ES-I3 (cell line): ENCODE data around the gene RBM45.

Source experiments
- H3K36me3 ChIP-seq: 2 replicates; pipeline ENCODE4 v1.6.1; 2013; ENCODE audit warnings: mild to moderate bottlenecking, low read length, control low read depth, moderate library complexity; ENCODE audit not compliant: insufficient read depth
- H3K4me1 ChIP-seq: 2 replicates; pipeline ENCODE4 v1.6.1; 2013; ENCODE audit warnings: mild to moderate bottlenecking, control low read depth, low read length; ENCODE audit not compliant: insufficient read depth
- H3K9ac ChIP-seq: 2 replicates; pipeline ENCODE4 v1.6.1; 2013; ENCODE audit warnings: low read depth, mild to moderate bottlenecking, low read length, moderate library complexity
- H3K9me3 ChIP-seq: 2 replicates; pipeline ENCODE4 v1.6.1; 2013; ENCODE audit warnings: mild to moderate bottlenecking, low read length, moderate library complexity; ENCODE audit not compliant: control insufficient read depth, insufficient read depth

RBM45 gene

DNA sequence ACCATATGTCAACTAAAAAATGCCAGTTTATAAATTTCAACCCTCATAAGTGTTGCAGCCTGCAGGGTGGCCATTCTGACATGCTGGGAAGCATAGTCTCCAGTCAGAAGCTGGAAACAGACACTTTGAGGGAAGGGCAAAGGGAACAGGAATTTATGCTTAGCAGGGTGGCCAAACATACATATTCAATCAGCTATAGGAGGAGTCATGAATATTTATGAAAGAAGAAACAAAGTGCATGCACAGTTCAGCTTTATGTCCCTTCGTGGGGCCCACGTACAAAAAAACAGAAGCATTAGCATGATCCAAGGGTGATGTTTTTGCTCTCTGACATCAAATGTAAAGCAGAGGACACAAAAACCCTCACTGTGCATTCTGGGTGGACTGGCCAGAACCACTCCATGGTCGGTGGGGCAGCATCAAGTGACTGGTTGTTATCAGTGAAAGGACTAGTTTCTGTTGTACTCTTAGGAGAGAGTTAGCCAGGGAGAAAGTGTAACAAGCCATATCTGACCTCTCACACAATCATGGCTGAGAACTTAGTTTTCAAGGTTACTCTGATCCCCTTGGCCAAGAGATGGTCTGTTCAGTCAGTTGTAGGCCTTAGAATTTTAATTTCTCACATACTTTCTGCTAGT lies 29.7 kb upstream of the RBM45 start:
- no peaks in the 10 kb centered on the region for H3K36me3 ChIP-seq
- no peaks in the 10 kb centered on the region for H3K4me1 ChIP-seq
- H3K9ac ChIP-seq, result no peak overlapping the region
- H3K9me3 ChIP-seq, result no peaks in the 10 kb centered on the region

DNA sequence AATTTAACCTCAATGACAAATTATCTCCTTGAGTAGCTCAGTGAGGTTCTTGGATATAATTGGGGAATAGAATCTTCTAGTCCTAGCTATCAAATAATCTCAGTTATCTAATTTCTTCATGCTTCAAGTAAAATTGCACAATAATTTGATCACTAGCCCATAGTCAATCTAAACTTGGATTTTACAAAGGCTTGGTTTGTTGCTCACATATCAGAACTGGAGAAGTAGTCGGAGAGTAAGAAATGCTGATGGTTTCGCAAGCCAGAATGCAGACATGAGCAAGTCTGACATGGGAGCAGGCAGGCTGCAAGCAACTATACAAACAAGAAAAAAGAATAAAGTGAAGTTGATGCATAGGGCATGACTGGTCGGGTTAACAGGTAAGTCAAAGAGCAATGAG lies 28.0 kb upstream of the RBM45 start:
- Histone ChIP-seq H3K36me3 (no peaks in the 10 kb centered on the region), H3K9me3 (no peaks in the 10 kb centered on the region), H3K9ac (no peak overlapping the region), H3K4me1 (no peaks in the 10 kb centered on the region)

DNA sequence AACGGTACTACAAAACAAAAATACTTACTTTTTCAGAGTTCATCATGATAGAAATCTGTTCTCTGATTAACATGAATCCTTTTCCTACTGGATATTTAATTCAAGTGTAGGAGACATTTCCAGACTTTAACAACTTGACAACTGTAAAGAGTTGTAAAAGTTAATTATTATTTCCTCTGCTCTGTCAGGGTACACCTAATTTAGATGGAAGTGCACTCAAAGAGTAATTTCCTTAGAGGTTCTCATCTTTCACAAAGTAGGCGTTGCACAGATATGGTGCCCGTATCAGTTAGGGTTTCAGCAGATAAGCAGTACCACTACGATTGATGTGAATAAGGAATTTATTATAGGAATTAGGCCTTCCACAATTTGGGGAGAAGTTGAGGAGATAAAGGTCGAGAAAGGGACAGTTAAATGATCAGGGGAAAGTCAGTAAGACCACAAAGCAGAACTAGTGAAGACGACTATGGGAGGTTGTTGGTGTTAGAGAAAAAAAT lies 23.4 kb upstream of the RBM45 start:
- Histone ChIP-seq H3K9me3 (no peaks in the 10 kb centered on the region), H3K4me1 (no peaks in the 10 kb centered on the region), H3K36me3 (no peaks in the 10 kb centered on the region), H3K9ac (no peak overlapping the region)

DNA sequence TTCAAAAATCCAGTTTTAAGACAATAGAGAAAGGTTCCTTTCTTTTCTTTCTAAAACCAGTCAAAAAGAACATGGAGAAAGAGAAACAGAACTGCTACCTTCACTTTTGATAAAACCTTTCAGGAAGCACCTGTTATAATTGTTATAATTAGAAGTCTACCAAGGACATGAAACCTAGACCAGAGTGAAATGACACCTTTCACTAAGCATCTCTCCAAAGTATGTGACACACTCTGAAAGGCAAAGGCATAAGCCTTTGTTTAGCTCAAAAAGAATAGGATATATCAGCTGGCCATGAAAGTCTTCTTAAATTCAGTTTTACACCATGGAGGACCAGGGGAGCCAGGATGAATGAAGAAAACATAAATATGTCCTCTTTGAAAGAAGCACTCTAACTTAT lies 18.8 kb upstream of the RBM45 start:
- Histone ChIP-seq H3K4me1 (no peaks in the 10 kb centered on the region), H3K36me3 (no peaks in the 10 kb centered on the region), H3K9me3 (no peaks in the 10 kb centered on the region), H3K9ac (no peak overlapping the region)

DNA sequence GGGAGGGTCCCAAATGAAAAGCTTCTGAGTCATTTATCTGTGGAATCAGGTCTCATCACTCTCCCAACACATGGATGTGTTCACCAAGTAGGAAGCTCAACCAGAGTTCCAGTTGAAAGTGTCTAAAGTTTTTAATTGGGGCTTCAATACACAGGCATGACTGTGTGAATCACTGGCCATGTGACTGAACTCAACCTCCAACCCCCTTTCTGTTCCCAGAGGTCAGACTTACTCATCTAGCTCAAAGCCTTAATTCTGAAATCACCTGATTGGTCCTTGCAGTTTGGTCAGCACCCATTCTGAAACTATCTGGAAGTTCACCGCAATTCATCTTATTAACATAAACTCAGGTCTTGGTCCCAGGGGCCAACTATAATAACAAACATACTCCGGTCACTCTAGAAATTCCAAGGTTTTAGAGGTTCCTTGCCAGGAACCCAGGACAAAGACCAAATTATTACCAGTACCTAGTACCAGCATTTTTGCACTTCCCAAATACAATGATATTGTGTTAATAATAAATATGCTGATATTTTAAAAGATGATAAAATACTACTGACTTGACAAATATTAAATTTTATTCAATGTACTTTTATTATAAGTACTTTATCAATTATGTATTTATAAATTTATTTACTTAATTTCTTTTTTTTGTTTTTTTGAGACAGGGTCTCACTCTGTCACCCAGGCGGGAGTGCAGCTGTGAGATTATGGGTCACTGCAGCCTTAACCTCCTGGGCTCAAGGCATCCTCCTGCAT lies 10.7 kb upstream of the RBM45 start:
- no peaks in the 10 kb centered on the region for H3K36me3 ChIP-seq
- H3K4me1 ChIP-seq, result no peaks in the 10 kb centered on the region

DNA sequence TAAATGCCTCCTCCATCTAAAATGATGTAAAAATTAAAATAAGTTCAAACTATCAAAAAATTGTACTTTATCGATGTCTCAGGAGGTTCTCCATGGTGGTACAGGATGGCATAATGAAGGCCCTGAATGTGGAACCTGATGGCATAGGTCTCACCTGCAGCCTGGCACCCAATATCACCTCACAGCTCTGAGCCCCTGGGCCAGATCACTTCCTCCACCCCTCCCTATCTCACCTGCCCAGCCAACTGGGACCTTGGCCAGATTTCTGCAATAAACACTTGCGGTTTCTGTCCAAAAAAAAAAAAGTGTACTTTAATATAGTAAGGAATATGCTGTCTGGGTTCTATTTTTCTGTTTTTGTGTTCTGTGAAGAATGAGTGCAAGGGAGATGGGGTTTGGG lies 6.7 kb upstream of the RBM45 start:
- Histone ChIP-seq H3K36me3 (no peaks in the 10 kb centered on the region), H3K4me1 (no peaks in the 10 kb centered on the region), H3K9me3 (no peaks in the 10 kb centered on the region), H3K9ac (no peak overlapping the region)

More for the DNA sequence above, 10.7 kb upstream of the RBM45 start:
- no peaks in the 10 kb centered on the region for H3K9me3 ChIP-seq
- H3K9ac ChIP-seq, result no peak overlapping the region

DNA sequence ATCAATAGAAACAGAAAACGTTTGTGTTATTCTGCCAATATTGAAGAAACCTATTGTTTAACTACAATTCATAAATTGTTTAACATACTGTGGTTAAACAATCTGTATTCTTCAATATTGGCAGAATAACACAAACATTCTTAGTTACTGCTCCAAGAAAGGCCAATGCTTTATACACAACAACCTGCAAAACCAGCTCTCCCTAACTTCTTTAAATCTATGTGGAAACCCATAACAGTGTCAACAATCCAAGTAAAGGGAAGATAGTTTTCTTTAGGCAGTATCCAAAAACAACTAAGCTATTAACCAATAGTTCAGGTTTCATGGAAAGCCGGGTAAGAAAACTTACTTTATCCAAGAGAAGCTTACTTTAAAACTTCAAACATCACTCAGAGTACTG lies 6.2 kb upstream of the RBM45 start:
- Histone ChIP-seq H3K4me1 (no peaks in the 10 kb centered on the region), H3K9ac (no peak overlapping the region), H3K36me3 (no peaks in the 10 kb centered on the region)

DNA sequence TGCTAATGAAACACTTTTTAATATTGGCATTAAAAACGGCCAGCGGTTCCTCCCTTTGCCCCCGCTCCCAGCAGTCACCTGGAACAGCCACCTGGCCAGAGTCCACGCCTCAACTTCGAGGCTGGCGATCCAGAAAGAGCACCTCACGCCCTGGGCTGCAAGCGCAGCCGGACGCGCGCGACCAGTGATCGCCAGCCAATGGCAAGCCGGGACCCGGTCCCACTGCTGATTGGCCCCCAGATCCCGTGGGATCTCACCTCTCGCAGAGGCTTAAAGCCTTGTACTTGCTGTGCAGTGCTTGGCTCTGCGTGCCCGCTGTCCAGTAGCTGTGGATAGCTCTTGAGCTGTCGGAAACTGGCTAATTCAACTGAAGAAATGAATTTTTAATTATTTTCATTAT lies 4.1 kb upstream of the RBM45 start:
- H3K4me1 ChIP-seq, result peaks cover under 1% of the 10 kb centered on the region; the same call in 1 of the 2 replicates
- H3K36me3 ChIP-seq, result no peaks in the 10 kb centered on the region
- no peaks in the 10 kb centered on the region for H3K9me3 ChIP-seq
- H3K9ac ChIP-seq, result no peak overlapping the region

More for the DNA sequence above, 6.2 kb upstream of the RBM45 start:
- H3K9me3 ChIP-seq, result no peaks in the 10 kb centered on the region

DNA sequence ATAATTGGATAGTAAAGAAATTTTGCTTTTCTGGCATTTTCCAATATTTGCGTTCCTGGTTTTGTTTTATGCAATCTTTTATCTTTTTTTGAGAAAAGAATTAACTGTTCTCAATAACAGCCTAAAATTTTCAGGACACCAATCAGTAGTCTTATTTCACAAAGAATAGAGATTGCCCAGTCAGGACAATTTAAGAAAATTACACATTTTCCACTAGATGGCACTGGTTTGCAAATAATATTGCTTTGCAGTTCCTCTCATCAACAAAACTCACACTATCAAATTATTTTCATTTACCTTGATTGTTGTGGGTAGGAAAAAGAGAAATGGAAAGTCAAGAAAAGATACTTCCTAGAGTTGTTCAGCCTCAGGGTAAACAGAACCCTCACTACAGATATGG lies 2.4 kb upstream of the RBM45 start:
- Histone ChIP-seq H3K9me3 (no peaks in the 10 kb centered on the region), H3K36me3 (no peaks in the 10 kb centered on the region), H3K4me1 (peaks cover 5% of the 10 kb centered on the region; the same call in 1 of the 2 replicates), H3K9ac (no peak overlapping the region)

DNA sequence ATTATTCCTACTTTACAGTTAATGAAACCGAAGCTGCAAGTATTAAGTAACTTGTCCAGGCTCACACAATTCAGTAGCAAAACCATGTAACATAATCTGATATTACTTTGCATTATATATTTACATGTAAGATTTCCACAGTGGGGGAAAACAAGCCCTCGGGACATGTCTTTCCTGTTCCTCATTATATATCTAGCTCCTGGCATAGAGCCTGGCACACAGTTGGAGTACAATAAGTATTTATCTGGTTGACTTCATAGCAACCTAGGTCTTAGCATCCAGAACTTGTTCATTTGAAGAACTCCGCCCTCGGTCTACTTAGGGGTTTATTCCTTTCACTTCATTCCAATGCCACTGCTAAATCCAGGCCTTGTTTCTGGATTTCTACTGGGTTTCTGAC lies 1.6 kb upstream of the RBM45 start:
- H3K4me1 ChIP-seq, result peaks cover 5% of the 10 kb centered on the region; the same call in 1 of the 2 replicates
- H3K36me3 ChIP-seq, result no peaks in the 10 kb centered on the region
- no peaks in the 10 kb centered on the region for H3K9me3 ChIP-seq
- H3K9ac ChIP-seq, result no peak overlapping the region

DNA sequence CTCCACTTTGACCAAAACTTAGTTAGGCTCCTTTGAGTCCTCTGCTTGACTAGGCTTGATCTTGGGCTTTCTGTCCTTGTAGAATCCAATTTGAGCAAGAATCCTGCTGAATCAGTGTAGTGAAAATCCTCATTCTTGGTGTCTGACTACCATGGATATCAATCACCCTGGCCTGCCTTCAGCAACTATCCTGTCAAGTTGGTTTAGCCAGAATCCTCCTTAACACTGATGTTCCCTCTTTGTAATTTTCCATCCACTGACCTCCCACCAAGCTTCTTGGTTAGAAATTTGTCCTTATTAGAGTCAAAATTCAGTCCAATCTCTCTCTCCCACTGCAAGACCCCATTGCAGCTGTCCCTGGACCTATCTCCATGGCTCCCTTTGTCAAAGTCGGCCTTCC lies 494 bp upstream of the RBM45 start:
- Histone ChIP-seq H3K9ac (no peak overlapping the region), H3K36me3 (no peaks in the 10 kb centered on the region), H3K9me3 (no peaks in the 10 kb centered on the region), H3K4me1 (peaks cover 5% of the 10 kb centered on the region; the same call in 1 of the 2 replicates)

DNA sequence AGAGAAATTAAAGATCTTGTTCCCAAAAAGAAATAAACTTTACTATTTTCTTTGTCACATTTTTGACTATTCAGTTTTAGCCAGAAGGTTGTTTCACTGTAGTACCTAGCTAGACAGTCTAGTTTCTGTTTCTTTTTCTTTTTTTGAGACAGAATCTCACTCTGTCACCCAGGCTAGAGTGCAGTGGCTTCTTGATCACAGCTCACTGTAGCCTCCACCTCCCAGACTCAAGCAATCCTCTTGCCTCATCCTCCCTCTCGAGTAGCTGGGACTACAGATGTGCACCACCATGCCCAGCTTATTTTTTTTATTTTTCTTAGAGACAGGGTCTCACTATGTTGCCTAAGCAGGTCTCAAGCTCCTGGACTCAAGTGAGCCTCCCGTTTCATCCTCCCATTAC lies 2.2 kb downstream of the RBM45 start:
- Histone ChIP-seq H3K36me3 (no peaks in the 10 kb centered on the region), H3K9me3 (no peaks in the 10 kb centered on the region), H3K4me1 (peaks cover 5% of the 10 kb centered on the region; the same call in 1 of the 2 replicates), H3K9ac (no peak overlapping the region)

DNA sequence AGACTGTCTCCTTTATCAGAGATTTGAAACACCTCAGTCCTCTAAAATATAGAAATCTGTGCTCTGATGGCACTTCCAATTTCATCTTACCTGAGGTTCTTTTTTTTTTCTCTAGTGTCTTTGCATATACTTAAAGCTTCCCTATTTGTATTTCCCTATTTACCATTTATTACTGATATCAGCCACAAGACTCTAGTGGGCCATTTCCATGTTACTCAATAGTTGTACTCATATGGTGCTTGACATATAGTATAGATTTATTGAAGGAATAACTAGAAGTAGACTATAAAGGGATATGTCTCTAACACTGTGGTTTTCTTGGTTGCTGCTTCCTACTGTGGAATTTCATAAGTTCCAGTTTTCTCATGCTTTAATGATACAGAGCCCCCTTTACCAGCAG lies 3.0 kb downstream of the RBM45 start:
- no peak overlapping the region for H3K9ac ChIP-seq
- H3K4me1 ChIP-seq, result peaks cover 5% of the 10 kb centered on the region; the same call in 1 of the 2 replicates
- H3K9me3 ChIP-seq, result no peaks in the 10 kb centered on the region
- no peaks in the 10 kb centered on the region for H3K36me3 ChIP-seq

DNA sequence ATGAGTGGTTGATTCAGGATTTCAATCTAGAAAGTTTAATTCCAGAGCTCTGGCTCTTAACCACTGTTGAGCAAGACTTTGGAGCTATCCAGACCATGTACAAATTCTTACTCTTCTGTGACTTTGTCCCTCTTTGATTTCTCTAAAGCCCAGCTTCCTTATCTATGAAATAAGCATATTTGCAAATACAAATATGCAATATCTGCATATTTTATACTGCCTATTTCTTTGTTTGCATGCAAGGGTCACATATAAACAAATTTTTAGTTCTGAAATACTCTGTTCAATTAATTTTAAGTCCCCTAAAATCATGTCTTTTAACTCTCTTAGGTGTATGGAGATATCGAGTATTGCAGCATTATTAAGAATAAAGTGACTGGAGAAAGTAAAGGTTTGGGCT lies 5.5 kb downstream of the RBM45 start:
- no peak overlapping the region for H3K9ac ChIP-seq
- no peaks in the 10 kb centered on the region for H3K36me3 ChIP-seq
- H3K9me3 ChIP-seq, result no peaks in the 10 kb centered on the region
- peaks cover 5% of the 10 kb centered on the region; the same call in 1 of the 2 replicates for H3K4me1 ChIP-seq
